HG03045 (cell line): ENCODE measurements around the gene MYLK3.
"Not testable (repeated sequence)": the region's sequence is repeated elsewhere in the genome, so short reads cannot be mapped to it uniquely, and the experiment has no call there.

Source experiments
- ATAC-seq: cut with Tn5 transposase; IDR thresholded peaks from one replicate; pipeline ENCODE4 v1.9.1; 2021; ENCODE audit warnings: mild to moderate bottlenecking, moderate library complexity; ENCODE audit not compliant: unreplicated experiment

MYLK3 gene

GRCh38 chr16:46690281-46691178 is 57.6 kb downstream of the MYLK3 start:
- ATAC-seq: no peak

DNA sequence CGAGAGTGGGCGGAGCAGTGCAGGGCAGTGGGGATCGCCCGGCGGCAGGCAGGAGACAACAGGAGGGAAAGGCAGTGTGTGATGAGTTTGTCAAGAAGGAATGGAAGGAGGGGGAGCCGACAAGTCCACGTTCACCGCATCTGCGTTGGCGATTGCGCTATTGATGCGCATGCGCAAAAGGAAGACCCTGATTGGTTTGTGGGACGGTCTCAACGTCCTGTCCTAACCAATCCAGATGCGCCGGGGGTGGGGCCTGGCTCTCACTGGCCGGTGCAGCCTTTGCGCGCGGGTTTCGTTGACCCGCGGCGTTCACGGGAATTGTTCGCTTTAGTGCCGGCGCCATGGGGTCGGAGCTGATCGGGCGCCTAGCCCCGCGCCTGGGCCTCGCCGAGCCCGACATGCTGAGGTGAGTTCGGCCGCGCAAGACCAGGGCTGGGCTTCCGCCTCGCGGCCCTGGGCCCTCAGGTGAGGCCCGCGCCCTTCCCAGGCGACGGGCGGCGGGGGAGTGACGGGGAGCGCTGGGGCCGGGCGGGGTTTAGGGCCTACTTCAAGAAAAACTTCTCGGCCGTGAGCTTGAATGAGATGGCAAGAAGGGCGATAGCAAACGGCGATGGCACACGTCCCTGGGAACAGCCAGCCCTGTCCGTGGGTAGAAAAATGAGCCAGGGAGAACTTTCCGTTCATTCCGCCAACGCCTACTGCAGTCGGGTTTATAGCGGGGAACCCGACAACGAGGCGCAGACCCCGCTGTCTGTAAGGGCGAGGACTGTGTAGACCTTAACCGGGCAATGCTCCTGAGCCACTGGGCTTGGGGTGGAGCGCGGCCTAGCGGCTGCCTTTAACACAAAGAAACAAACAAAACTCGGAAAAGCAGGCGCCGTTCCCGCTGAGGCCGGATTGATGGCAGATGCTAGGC is 58.5 kb downstream of the MYLK3 start, which contains the start of gene ORC6:
Gene ORC6 (plus strand): TSS at position 295 of the 916 bp plus-strand sequence. CDS start 47 bp downstream, at position 342.
- peak; percentile 79 for ATAC-seq

GRCh38 chr16:46688654-46689364 is 59.3 kb downstream of the MYLK3 start, which contains the start of gene VPS35:
TSS of gene VPS35 (minus strand) at chr16:46689178. CDS start at chr16:46689133, 45 bp downstream.
- peak; percentile 86 for ATAC-seq

DNA sequence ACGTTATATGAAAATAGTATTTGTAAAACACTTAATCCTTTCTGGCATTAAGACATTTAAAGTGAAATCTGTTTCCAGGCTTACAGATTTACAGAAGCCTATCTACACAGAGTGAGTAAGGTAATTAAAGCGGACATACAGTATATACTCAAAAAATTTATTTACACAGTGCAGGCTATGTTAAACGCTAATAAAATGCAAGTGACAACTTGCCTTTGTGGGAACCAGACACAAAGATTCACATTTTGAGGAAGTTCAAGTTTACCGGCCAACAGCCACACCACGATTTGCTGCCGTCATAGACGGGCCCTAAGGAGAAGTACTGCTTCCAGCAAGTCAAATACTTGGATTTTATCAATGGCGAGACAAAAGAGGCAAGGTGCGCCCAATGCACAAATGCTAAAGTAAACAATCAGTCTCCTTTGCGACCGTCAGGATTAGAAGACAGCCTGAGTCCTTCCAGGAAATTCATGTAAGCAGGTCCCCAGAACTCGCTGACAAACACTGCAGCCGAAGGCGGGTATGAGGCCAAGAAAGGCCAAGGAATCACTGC is 60.0 kb downstream of the MYLK3 start:
- no peak for ATAC-seq

DNA sequence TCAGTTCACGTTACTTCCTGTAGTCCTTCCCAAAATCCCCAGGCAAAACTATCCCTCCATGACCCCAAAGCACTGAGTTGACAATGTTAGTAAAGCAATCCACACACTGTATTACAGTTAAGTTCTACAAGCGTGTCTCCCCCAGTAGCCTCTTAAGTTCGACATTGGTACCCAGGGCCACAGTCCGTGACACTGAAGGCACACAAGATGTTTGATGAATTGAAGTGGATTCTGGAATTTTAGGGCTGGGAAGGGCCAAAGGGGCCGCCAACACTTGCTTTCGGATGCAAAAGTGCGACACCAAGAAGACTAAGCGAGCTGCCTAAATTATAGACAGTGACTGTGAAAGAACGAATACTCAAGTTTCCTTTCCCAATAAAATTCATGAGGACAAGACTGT is 60.7 kb downstream of the MYLK3 start:
- no peak for ATAC-seq

DNA sequence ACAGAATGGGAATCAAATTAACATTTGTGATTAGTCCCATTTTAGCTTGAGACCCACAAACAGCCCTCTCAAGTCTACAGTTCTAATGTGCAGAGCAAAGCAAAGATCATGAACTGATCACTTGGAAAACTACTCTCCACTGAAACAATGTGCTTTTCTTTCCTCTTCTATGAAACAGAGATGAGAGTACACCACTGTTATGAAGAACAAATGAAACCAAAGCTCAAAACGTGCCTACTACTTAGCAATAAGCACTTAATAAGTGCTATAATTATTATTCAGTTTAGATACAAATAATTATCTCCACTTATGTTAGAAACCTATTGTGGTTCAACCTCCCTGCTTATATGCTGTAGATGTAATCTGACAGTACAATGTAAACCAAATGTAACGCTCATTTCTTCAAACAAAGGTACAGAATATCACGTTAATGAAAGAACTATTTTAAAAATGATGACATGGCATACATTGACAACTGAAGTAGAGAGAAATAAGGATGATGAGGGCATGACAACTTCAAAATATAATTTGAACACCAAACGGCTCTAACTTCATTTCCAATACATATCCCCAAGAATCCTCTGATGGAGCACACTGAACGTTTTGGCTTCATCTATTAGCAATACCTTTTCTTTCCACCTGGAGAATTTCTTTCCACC is 61.2 kb downstream of the MYLK3 start:
- no peak for ATAC-seq

GRCh38 chr16:46681867-46682266 is 66.3 kb downstream of the MYLK3 start:
- not testable (repeated sequence) for ATAC-seq

DNA sequence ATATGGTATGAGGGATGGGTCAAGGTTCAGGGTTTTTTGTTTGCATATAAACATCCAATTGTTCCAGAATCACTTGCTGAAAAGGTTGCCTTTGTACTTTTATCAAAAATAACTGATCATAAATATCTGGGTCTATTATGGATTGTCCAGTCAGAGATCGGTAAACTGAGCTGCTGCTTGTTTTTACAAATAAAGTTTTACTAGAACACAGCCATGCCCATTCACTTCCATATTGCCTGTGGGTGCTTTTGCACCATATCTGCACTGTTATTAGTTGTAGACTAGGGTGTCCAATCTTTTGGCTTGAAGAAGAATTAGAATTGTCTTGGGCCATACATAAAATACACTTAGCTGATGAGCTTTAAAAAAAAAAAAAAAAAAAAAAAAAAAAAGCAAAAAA is 70.2 kb downstream of the MYLK3 start:
- not testable (repeated sequence) for ATAC-seq

DNA sequence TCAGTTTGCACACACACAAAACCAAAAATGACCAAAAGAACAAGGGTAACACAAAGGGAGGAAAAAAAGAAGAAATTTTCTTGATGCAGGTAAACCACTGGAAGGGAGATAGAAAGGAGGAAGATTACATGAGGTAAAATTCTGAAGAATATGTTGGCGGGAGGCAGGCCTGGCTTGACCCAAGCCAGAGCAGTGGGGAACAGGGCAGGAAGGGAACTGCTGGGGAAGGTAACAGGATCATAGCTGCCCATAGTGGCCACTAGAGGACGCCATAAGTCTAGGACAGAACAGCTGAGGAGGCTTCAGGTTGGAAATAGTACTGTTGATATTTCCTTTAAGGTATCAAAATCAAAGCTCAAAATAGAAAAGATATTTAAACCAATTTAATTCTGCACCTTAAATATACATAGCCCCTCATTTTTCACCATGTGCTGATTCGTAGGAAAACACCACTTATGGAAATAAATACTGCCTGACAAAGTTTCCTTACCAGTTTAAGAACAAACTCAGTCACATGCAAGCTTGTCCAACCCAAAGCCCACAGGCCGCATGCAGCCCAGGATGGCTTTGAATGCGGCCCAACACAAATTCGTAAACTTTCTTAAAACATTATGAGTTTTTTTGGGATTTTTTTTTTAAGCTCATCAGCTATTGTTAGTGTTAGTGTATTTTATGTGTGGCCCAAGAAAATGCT is 74.7 kb downstream of the MYLK3 start:
- peak; percentile 70 for ATAC-seq

GRCh38 chr16:46662123-46662522 is 86.0 kb downstream of the MYLK3 start:
- ATAC-seq: no peak

DNA sequence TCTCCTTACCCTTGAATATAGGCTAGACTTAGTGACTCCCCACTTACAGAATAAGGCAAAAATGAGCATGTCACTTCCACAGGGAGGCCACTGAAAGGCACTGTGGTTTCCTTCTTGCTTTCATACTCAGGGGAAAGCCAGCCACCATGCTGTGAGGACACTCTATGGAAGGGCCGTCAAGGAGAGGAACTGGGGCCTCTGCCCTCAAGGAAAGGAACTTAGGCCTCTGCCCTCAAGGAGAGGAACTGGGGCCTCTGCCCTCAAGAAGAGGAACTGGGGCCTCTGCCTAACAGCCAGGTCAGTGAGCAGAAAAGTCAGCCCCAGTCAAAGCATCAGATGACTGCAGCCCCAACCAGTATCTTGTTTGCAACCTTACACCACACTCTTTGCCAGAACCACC is 89.2 kb downstream of the MYLK3 start:
- peak; percentile 93 for ATAC-seq
